NK-92 (cell line): Measurements from ENCODE around the gene GLUL.
"Not testable (repeated sequence)": the region's sequence is repeated elsewhere in the genome, so short reads cannot be mapped to it uniquely, and the experiment has no call there.

ENCODE experiments used
- DNase-seq: peaks from one replicate; lab custom pipeline; 2025; ENCODE audit not compliant: unreplicated experiment; lab: John Stamatoyannopoulos, UW

Gene GLUL

GRCh38 chr1:182368358-182368757 lies 23.2 kb downstream of the GLUL start:
- no peak for DNase-seq

- DNase-seq = no peak
These were observed 23.7 kb downstream of the GLUL start for GRCh38 chr1:182367926-182368325.

DNA sequence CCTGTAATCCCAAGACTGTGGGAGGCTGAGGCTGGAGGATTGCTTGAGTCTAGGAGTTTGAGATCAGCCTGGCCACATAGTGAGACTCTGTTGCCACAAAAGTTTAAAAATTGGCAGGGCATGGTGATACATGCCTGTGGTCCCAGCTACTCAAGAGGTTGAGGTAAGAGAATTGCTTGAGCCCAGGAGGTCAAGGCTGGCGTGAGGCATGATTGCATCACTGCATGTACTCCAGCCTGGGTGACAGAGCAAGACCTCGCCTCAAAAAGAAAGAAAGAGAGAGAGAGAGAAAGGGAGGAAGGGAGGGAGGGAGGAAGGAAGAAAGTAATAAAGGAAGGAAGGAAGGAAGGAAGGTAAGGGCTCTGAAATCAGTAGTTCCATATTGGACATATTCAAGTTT lies 25.0 kb downstream of the GLUL start:
- DNase-seq = no peak

DNA sequence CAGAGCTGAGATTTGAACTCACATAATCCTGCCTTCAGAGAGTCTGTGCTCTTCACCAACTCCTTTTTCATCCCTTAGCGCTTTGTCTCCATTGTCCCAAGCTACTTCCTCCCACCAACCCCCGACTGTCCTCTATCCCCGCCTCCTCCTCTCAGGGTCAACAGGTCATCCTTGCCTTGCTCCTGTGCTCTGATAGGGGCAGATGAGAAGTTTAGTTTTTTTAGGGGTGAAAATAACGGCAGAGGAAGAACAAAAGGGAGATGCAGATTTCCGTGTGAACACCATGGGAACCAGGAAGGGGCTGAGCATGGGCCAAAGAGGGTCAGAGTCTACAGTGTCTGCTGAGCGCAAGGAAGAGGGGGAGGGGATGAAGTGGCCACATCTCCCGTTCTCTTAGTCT lies 31.9 kb downstream of the GLUL start:
- no peak for DNase-seq

DNA sequence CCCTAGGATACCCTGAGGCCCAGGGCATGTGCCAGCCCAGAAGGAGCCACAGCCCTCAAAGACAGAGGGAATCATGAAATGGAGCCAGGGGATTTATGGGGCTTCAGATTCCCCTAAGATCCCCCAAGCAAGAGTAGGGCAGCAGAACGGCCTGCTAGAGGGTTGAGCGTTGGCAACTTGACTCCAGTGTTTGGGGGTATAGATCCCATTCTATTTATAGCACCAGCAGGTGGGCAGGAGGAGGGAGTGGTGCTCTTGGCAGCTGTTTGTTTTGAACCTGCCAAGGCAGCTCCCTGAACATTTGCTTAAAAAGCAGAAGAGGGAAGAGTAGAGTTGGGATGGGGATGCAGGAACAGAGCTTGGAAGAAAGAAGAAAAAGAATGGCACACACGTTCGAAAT lies 33.7 kb downstream of the GLUL start:
- DNase-seq = no peak

GRCh38 chr1:182357171-182357570 lies 34.4 kb downstream of the GLUL start:
- no peak for DNase-seq

- DNase-seq = no peak
These were observed 35.9 kb downstream of the GLUL start for GRCh38 chr1:182355723-182356098.

GRCh38 chr1:182351790-182352364 lies 39.7 kb downstream of the GLUL start:
- no peak for DNase-seq

DNA sequence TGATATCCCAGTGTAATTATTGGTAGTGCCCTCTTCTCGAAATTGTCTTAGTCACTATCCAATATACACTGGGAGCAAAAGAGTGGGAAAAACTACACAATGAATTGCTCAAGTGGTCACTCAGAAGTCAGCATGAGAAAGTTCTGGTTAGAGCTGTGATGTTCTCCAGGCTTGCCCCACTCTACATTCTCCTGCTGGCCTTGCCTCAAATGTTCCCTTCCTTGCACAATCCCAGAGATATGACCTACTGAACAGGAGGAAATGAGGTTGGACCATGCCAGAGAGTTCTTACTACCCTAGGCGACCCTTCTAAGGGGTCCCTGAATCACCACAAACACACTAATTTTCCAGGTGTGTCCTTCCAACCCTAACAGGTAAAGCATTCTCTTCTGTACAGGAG lies 40.8 kb downstream of the GLUL start:
- no peak for DNase-seq

GRCh38 chr1:182348961-182349747 lies 42.4 kb downstream of the GLUL start:
- no peak for DNase-seq

GRCh38 chr1:182347019-182347418 lies 44.6 kb downstream of the GLUL start:
- DNase-seq = no peak

- no peak for DNase-seq
These were observed 51.1 kb downstream of the GLUL start for GRCh38 chr1:182340233-182341058.

- no peak for DNase-seq
These were observed 51.9 kb downstream of the GLUL start for GRCh38 chr1:182339684-182340083.

GRCh38 chr1:182338806-182339370 lies 52.7 kb downstream of the GLUL start:
- DNase-seq = no peak

DNA sequence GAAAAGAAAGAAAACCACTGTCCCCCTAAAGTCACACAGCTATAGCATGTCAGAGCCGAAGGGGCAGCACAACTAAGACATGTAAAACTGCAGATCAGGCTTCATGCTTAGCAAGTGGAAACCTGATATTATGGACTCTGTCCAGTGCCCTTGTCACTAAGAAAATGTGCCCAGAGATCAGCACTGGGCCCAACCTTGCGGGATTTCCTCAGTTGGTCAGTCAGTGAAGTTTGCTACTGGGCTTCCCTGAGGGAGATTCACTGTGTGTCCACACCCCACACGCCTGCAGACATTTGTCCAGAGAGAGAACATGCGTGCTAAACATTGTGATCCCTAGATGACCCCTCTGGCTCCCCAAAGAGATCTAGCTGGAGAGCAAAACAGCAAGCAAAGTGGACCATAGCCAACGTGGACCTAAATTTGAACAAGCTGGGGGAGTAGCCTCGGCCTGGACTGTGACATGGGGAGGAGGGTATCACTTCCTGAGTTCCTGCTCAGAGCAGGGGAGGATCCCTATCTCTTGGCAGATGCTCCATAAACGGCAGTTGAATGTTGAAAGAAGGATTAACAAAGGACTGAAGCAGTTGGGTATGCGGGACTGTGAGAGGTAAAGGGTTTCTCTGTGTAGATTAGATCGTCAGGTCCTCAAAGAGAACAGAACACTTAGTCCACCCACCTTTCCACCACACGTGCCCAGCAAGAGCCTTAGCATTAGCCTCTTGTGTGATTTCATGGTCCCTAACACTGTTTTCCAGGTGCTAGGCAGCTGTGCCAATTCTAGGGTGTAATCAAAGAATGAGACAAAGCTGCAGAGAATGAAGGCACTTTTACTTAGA lies 53.6 kb downstream of the GLUL start:
- DNase-seq = no peak

DNA sequence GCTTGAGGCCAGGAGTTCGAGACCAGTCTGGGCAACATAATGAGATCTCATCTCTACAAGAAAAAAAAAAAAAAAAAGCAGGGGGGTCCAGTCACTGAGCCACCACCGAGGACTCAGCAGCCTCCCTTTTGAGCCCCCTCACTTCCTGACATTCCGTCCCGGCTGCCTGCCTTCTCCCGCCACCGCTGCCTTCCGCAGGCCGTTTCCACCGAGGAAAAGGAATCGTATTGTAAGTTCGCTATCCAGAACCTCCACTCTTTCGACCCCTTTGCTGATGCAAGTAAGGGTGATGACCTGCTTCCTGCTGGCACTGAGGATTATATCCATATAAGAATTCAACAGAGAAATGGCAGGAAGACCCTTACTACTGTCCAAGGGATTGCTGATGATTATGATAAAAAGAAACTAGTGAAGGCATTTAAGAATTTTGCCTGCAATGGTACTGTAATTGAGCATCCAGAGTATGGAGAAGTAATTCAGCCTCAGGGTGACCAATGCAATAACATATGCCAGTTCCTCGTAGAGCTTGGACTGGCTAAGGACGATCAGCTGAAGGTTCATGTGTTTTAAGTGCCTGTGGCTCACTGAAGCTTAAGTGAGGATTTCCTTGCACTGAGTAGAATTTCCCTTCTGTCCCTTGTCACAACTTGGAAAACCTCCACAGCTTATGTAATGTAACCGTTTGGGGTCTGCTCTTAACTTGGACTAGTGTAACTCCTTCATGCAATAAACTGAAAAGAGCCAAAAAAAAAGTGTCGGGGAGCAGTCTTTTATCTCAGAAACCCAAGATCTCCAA lies 55.6 kb downstream of the GLUL start:
- DNase-seq = no peak

DNA sequence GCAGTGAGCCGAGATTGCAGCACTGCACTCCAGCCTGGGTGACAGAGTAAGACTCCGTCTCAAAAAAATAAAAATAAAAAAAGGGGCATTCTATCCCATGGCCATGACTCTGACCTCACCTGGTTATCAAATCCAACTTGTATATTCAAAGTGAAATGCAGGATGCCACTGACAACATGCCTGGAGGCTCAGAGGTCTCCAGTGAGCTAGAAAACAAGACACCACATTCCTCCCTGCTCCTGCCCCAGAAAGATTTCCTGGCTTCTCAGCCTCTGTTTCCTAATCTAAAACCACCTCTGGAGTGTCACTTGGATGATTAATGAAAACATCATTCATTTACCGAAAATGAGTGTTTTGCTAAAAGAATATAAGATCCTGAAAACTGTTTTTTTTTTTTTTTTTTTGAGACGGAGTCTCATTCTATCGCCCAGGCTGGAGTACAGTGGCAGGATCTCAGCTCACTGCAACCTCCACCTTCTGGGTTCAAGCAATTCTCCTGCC lies 58.5 kb downstream of the GLUL start:
- DNase-seq = not testable (repeated sequence)

- DNase-seq = no peak
These were observed 59.1 kb downstream of the GLUL start for GRCh38 chr1:182332261-182333060.
